GM21619 (cell line): ENCODE results near the gene ZNF217.
"Not testable (repeated sequence)": the region's sequence is repeated elsewhere in the genome, so short reads cannot be mapped to it uniquely, and the experiment has no call there.

ENCODE experiments used
- ATAC-seq: cut with Tn5 transposase; IDR thresholded peaks from one replicate; pipeline ENCODE4 v1.9.1; 2021; ENCODE audit not compliant: unreplicated experiment

Gene ZNF217

DNA sequence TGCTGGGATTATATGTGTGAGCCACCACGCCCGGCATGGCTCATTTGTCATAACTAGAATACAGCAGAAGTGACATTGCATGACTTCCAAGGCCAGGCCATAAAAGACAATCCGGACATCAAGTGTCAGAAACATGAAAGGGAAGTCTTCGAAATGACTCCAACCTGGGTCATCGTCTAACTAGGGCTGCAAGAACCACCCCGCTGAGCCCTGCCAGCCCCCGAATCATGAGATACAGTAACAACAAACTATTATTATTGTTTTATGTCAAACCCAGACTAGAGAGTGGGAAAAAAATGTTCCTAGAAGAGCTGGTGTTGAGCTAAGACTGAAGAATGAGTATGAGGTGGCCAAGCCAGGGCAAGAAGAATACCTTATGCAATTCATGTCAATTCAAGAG is 59.6 kb downstream of the ZNF217 start:
- no peak for ATAC-seq

DNA sequence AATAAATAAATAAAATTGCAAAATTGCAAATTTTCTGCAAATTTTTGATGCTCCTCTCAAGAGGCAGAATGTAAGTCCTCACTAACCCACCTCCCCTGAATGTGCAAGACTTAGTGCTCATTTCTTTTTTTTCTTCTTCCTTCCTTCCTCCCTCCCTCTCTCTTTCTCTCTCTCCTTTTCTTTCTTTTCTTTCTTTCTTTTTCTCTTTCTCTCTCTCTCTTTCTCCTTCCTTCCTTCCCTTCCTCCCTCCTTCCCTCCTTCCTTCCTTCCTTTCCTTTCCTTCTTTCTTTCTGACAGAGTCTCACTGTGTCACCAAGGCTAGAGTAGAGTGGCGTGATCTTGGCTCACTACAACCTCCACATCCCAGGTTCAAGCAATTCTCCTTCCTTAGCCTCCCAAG is 60.1 kb downstream of the ZNF217 start:
- no peak for ATAC-seq

DNA sequence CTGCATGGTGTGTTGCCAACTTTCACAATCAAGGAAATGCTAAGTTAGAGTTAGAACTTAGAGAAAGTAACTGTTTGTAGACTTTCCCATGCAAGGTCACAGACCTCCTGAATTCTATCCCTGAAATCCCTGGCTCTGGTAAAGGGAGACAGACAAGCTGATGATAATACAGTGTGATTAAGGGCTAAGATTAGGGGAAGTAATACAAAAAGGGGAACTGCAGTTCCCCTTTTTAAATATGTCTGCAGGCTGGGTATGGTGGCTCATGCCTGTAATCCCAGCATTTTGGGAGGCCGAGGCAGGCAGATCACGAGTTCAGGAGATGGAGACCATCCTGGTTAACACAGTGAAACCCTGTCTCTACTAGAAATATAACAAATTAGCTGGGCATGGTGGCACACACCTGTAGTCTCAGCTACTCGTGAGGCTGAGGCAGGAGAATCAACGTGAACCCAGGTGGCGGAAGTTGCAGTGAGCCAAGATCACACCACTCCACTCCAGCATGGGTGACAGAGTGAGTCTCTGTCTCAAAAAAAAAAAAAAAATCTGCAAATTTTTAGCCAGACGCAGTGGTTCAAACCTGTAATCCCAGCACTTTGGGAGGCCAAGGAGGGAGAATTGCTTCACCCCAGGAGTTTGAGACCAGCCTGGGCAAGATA is 60.9 kb downstream of the ZNF217 start:
- ATAC-seq, result not testable (repeated sequence)

DNA sequence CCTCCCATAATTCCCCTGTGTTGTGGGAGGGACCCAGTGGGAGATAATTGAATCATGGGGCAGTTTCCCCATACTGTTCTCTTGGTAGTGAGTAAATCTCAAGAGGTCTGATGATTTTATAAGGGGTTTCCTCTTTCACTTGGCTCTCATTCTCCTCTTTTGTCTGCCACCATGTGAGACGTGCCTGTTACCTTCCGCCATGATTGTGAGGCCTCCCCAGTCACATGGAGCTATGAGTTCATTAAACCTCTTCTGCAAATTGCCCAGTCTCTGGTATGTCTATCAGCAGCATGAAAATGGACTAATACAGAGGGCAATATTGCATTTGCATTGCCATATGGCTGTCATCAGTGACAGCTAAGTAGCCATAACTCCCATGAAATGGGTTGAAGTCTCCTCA is 63.2 kb downstream of the ZNF217 start:
- no peak for ATAC-seq

DNA sequence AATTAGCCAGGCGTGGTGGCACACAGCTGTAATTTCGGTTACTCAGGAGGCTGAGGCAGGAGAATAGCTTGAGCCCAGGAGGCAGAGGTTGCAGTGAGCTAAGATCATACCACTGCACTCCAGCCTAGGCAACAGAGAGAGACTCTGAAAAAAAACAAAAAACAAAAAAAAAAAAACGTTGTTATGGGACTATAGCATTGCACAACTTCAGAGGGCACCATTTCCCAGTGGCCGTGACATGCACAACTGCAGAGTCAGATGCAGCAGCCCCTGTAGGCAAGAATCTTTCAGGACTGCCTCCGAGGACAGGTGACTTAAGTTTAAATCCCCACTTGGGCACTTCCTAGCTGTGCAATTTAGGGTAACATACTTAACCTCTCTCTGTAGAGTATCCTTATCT is 64.0 kb downstream of the ZNF217 start:
- no peak for ATAC-seq

DNA sequence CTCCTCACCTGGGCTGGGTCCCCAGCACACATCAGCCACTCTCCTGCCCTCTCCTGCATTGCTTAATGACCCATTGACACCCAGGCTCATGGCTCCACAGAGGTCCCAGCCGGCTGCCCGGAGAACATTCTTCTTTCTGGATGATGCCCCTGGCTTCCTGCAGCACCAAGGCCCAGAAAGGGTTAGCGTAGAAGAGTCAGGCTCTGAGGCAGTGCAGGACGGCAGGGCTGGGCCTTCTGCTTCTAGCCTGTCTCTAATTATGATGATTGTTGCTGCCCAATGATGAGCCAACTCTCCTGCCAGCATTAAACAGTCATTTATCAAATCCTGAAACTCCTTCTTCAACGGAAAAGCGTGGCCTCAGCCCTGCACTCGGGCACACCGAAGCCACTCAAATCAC is 66.4 kb downstream of the ZNF217 start:
- no peak for ATAC-seq

DNA sequence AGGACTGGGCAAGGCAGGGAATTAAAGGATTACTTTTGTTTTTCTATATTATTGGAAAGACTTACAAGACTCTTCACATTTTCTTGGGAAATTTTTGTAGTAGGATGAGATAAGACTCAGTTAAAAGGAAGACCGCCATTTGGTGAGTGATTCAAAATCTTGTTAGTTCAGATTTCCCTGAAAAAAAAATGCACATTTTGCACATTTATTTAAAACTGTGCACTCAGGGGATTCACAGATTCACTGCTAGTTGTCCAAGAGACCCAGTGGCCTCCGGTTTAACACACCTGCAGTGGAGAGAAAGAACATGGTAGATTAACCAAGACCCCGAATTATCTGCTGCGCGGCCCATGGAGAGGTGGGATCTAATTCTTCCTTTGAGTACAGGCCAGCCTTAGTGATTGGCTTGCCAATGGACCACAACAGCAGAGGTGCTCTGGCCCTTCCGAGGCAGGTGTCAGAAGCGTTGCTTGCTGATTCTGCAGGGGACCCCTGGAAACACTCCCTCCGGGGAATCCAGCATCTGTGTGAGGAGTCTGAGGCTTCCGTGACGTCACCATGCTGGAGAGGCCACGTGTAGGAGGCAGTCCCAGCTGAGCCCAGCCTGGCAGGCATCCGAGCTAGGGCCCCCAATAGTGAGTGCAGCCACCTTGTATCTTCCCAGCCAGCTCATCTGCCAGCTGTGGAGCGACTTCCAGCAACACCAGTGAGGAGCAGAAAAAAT is 68.9 kb downstream of the ZNF217 start:
- ATAC-seq, result no peak

DNA sequence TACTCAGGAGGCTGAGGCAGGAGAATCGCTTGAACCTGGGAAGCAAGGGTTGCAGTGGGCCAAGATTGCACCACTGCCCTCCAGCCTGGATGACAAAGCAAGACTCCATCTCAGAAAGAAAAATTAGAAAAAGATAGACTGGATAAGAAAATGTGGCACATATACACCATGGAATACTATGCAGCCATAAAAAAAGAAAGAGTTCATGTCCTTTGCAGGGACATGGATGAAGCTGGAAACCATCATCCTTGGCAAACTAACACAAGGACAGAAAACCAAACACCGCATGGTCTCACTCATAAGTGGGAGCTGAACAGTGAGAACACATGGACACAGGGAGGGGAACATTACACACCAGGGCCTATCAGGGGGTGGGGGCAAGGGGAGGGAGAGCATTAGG is 70.0 kb downstream of the ZNF217 start:
- not testable (repeated sequence) for ATAC-seq

DNA sequence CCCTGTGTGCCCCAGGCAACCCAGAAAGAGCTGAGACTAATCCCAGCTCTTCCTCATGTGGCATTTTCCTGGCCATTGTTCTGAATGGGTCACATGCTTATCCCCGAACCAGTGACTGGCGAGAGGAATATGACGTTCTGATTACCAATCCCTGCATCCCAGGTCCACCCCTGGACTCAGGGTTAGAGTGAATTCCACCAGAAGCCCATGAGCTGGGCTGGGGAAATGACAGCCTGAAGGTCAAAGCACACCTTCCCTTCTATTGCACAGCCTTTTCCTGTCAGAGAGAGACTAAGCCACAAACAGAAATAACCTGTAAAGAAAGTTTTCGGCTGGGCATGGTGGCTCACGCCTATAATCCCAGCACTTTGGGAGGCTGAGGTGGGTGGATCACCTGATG is 70.9 kb downstream of the ZNF217 start:
- no peak for ATAC-seq

DNA sequence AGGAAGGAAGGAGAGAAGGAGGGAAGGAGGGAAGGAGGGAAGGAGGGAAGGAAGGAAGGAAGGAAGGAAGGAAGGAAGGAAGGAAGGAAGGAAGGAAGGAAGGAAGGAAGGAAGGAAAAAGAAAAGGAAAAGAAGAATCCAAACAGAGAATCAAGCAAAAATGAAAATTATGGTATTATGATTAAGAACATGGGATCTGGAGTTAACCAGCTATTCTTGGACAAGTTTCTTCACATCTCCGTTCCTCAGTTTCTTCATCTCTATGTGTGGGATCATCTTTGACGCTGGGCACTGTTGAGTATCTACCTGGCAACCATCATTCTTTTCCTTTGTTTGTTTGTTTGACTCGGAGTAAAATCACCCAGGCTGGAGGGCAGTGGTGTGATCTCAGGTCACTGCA is 71.6 kb downstream of the ZNF217 start:
- no peak for ATAC-seq

DNA sequence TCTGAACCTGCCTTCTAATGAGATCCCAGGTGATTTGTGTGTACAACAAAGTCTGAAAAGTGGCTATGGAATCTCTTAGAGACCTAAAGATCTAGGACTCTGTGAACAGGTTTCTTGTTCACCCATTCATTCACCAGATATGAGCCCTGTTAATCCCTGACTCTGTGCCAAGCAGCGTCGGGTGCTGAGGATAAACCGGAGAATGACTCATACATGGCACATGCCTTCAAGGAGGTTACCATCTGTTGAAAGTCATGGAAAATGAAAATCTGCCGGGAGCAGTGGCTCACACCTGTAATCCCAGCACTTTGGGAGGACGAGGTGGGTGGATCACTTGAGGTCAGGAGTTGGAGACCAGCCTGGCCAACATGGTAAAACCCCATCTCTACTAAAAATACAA is 72.2 kb downstream of the ZNF217 start:
- not testable (repeated sequence) for ATAC-seq

DNA sequence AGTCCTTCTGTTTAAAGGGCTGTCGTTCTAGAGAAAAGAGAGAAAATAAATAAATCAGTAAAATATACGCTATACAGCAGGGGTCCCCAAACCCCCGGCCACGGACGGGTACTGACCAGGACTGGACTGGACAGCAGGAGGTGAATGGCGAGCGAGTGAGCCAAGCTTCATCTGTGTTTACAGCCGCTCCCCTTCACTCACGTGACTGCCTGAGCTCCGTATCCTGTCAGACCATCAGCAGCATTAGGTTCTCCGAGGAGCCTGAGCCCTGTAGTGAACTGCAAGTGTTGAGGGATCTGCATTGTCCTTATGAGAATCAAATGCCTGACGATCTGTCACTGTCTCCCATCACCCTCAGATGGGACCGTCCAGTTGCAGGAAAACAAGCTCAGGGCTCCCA is 76.5 kb downstream of the ZNF217 start:
- ATAC-seq, result no peak
